Effector memory CD8-positive, alpha-beta T cell (primary cell): ENCODE results near the gene TXNDC2.

Experiments
- ATAC-seq: fragments of 150-1000 bp; cut with Tn5 transposase; replicated peaks from 2 replicates; pipeline ENCODE4 v1.10.0; 2021; ENCODE audit warnings: mild to moderate bottlenecking, moderate library complexity
- DNase-seq, 3 experiments: peaks; one replicate each; pipeline ENCODE4 v3.0.0; 2021
- H3K27ac Mint-ChIP-seq, 2 donors: one replicate each; pipeline ENCODE4 v1.8.0; 2022; ENCODE audit warnings: mild to moderate bottlenecking in 2 of 2, mixed read lengths in 2 of 2, moderate library complexity in 2 of 2
- H3K27me3 Mint-ChIP-seq, 2 donors: one replicate each; pipeline ENCODE4 v1.8.0; 2022; ENCODE audit warnings: mixed read lengths in 2 of 2
- H3K36me3 Mint-ChIP-seq: one replicate; pipeline ENCODE4 v1.8.0; 2022; ENCODE audit warnings: mild to moderate bottlenecking, moderate library complexity, mixed read lengths; ENCODE audit not compliant: insufficient read depth
- H3K4me1 Mint-ChIP-seq, 2 donors: one replicate each; pipeline ENCODE4 v1.8.0; 2022; ENCODE audit warnings: low read depth in 2 of 2, mixed read lengths in 2 of 2
- H3K4me3 Mint-ChIP-seq, 2 donors: one replicate each; pipeline ENCODE4 v1.8.0; 2022; ENCODE audit warnings: mild to moderate bottlenecking in 2 of 2, mixed read lengths in 2 of 2, moderate library complexity in 2 of 2
- H3K9me3 Mint-ChIP-seq, 2 donors: one replicate each; pipeline ENCODE4 v1.8.0; 2022; ENCODE audit warnings: mixed read lengths in 2 of 2

Gene TXNDC2

DNA sequence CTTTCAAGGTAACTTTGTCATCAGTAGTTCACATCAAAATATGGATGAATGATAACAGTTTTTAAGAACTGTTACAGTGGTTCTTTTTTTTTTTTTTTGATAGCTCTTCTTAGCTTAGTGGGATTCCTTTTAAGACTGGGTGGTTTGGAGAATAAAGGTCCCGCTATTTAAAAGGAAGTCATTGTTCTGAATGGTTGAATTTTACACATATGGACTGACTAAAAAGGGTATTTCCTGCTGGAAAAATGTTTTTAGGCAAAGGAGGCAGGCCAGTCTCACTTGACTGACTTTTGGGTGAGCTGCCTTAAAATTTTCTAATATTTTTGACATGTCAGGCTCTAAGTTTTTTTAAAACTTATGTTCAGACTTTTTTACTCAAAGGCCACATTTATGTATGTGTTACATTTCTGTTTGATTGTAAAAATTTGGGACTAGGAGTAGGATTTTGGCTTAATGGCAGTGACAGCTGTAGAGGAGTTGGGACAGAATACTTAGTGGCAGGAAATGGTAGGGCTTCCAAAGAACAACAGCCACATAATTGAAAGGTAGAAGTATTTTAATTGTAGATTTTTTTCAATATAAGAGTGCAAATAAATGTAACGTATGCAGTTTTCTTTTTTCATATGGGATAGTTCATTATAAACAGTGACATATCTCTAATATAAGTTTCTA is 41.8 kb downstream of the TXNDC2 start:
- H3K27ac Mint-ChIP-seq = peak overlapping the region in 1 of 2 donors; percentile 22
- peaks cover 34 to 52% of the 10 kb centered on the region in 2 donors for H3K4me1 Mint-ChIP-seq
- H3K9me3 Mint-ChIP-seq = no peaks in the 10 kb centered on the region
- DNase-seq (no peak), ATAC-seq (no peak)
- peaks cover 6% of the 10 kb centered on the region for H3K36me3 Mint-ChIP-seq
- no peaks in the 10 kb centered on the region for H3K27me3 Mint-ChIP-seq
- H3K4me3 Mint-ChIP-seq = peak overlapping the region; percentile 31 to 45

DNA sequence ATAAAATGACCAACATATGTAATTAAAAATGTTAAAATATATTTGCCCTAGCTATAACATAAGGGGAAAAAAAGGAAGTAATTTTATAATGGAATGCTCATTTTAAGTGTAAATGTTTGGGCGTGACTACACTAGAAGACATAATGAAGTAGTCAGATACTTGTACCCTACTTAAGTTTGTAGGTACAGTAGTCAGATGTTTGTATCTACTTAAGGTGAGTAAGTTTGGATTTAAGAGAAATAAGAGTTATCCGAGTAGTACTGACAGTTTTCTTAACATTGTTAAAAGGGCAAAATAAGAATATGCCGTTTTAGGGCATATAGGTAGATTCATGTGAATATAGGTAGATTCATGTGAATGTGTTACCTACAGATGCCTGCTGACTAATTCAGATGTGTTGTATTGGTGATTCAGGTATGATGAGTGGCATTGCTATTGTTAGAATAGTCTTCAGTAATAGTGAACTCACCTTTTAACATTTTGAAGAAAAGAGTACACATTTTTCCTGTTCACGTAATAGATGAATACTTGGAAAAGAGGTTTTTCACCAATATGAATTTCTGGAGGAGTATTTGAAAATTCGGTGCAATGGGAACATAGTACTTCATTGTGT is 43.0 kb downstream of the TXNDC2 start:
- Mint-ChIP-seq H3K9me3 (no peaks in the 10 kb centered on the region), H3K4me3 (peak overlapping the region in 1 of 2 donors; percentile 47), H3K4me1 (peaks cover 38 to 57% of the 10 kb centered on the region in 2 donors), H3K27ac (peak overlapping the region in 1 of 2 donors; percentile 28), H3K27me3 (no peaks in the 10 kb centered on the region), H3K36me3 (peaks cover 15% of the 10 kb centered on the region)
- ATAC-seq (no peak), DNase-seq (no peak)

DNA sequence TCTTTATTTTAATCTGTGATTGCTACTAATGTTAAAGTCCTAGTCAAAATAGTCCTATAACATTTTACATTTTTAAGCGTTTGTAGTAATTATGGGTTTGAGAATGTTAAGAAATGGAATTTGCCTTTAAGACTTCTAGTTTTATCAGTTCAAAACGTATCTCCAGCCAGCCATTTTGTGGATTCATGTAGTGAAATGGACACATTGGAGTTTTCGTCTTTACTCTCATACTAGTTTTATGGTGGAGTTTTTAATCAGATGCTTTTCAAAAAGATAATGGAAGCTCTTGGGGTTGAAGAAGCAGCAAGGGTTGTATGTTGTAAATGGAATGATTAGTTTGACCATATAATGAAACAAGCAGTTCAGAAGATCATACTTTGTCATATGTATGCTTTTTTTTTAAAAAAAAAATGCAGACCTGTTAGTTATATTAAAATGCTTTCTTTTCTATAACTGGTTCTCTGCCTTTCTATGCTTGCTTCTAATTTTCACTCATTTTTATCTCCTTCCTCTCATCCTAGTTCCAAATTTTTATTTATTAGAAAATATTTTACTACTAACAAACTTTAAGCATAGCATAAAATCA is 44.6 kb downstream of the TXNDC2 start:
- no peak overlapping the region for H3K4me3 Mint-ChIP-seq
- H3K9me3 Mint-ChIP-seq = no peaks in the 10 kb centered on the region
- ATAC-seq (no peak), DNase-seq (no peak)
- peaks cover 32 to 54% of the 10 kb centered on the region in 2 donors for H3K4me1 Mint-ChIP-seq
- no peaks in the 10 kb centered on the region for H3K27me3 Mint-ChIP-seq
- peak overlapping the region in 1 of 2 donors; percentile 41 for H3K27ac Mint-ChIP-seq
- peaks cover 29% of the 10 kb centered on the region for H3K36me3 Mint-ChIP-seq

DNA sequence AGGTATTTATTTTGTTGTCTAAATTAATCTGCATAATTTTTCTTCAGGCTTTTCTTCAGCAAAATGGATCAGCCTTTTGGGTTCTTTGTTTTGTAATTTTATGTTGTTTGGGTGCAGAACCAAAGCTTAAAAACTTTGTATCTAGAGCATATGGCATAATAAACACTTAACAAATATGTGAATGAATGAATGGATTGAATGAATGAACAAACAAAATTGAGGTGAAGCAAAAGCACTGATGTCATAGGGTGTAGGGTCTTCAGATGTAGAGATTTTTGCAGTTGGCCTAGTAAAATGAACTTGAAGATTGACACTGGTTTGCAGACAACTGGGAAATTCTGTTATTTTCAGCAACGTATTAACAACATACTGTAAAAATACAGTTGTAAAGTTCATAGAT is 45.4 kb downstream of the TXNDC2 start:
- H3K27ac Mint-ChIP-seq = no peak overlapping the region
- no peaks in the 10 kb centered on the region for H3K9me3 Mint-ChIP-seq
- DNase-seq (no peak), ATAC-seq (no peak)
- H3K4me3 Mint-ChIP-seq = no peak overlapping the region
- H3K4me1 Mint-ChIP-seq = peaks cover 32 to 53% of the 10 kb centered on the region in 2 donors
- H3K27me3 Mint-ChIP-seq = no peaks in the 10 kb centered on the region
- H3K36me3 Mint-ChIP-seq = peaks cover 36% of the 10 kb centered on the region

DNA sequence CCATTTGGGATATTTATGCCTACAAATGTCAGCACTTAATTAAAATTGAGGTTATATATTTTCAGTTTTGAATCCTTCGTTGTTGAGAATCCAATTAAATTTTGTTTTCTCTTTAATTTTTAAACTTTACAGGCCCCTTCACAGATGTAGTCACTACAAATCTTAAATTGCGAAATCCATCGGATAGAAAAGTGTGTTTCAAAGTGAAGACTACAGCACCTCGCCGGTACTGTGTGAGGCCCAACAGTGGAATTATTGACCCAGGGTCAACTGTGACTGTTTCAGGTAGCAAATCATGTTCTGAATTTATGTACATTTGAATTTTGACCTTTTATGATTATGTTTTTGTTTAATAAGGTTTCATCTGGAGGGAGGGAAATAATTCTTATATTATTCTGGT is 45.9 kb downstream of the TXNDC2 start:
- Mint-ChIP-seq H3K27me3 (no peaks in the 10 kb centered on the region), H3K4me3 (no peak overlapping the region), H3K4me1 (peaks cover 26 to 48% of the 10 kb centered on the region in 2 donors), H3K27ac (peak overlapping the region in 1 of 2 donors; percentile 2), H3K36me3 (peaks cover 42% of the 10 kb centered on the region), H3K9me3 (no peaks in the 10 kb centered on the region)
- ATAC-seq (no peak), DNase-seq (no peak)

DNA sequence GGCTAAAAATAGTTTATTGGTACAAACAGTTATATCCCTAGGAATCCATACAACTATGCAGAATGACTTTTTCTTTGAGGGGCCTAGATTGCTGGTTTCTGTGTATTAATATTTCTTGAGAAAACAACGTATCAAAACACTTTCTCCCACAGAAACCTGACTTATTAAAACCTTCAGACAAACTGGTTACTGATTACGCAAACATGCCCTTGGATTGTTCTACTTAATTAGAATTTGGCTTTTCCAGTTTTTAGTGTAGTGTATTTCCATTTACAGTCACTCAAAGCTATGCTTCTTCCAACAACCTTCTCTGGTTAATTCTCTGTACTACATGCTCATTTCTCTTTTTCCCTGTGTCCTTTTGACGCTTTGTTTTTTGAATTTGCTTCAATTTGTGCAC is 48.1 kb downstream of the TXNDC2 start:
- Mint-ChIP-seq H3K36me3 (peaks cover 60% of the 10 kb centered on the region), H3K9me3 (no peaks in the 10 kb centered on the region), H3K4me3 (no peak overlapping the region), H3K27me3 (no peaks in the 10 kb centered on the region), H3K4me1 (peaks cover 16 to 29% of the 10 kb centered on the region in 2 donors), H3K27ac (no peak overlapping the region)
- ATAC-seq = no peak
- no peak for DNase-seq

DNA sequence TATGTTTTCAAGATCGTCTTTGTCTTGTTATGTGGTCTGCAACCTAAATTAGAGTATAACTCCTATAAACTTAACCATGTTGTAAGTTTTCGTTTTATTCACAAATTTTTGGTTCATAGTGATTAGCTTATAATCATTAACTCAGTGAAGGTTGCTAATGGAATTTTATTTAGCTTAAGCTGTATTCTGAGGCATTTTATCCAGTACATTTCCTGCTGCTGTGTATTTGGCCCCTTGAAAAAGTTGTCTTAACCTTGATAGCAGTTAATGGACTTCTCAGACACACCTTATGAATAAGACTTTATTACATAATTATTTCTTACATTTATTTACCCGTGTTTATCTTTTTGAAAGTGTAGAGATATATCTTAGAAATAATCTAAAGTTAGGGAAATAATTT is 48.5 kb downstream of the TXNDC2 start:
- ATAC-seq (no peak), DNase-seq (no peak)
- Mint-ChIP-seq H3K36me3 (peaks cover 64% of the 10 kb centered on the region), H3K27me3 (no peaks in the 10 kb centered on the region), H3K4me3 (no peak overlapping the region), H3K9me3 (no peaks in the 10 kb centered on the region), H3K27ac (no peak overlapping the region), H3K4me1 (peaks cover 15 to 25% of the 10 kb centered on the region in 2 donors)
